Naive B cell (primary cell): ENCODE data around the gene NIPA2. TPM values are rescaled to one million over a fixed set of nuclear protein-coding genes. Genes with fewer than 3 reads are reported as not detected.

Experiments
- ATAC-seq, 2 donors: fragments of 150-1000 bp; cut with Tn5 transposase; 2 replicates each; pipeline ENCODE4 v1.10.0; 2021; ENCODE audit warnings: low read depth in 2 of 2, mild to moderate bottlenecking in 2 of 2, moderate library complexity in 2 of 2
- DNase-seq: peaks from one replicate; pipeline ENCODE4 v3.0.0; 2022
- H3K27ac Mint-ChIP-seq, 6 donors: one replicate each; pipeline ENCODE4 v1.8.0; 2020 to 2022; ENCODE audit warnings: mild to moderate bottlenecking in 6 of 6, mixed read lengths in 6 of 6, moderate library complexity in 5 of 6, inconsistent platforms in 2 of 6
- H3K27me3 Mint-ChIP-seq, 3 donors: one replicate each; pipeline ENCODE4 v1.8.0; 2021 to 2022; ENCODE audit warnings: mixed read lengths in 3 of 3, mild to moderate bottlenecking in 1 of 3
- H3K36me3 Mint-ChIP-seq, 2 donors: one replicate each; pipeline ENCODE4 v1.8.0; 2020 to 2022; ENCODE audit warnings: mixed read lengths in 2 of 2, inconsistent platforms in 1 of 2, mild to moderate bottlenecking in 1 of 2
- H3K4me1 Mint-ChIP-seq, 3 donors: one replicate each; pipeline ENCODE4 v1.8.0; 2020 to 2022; ENCODE audit warnings: mixed read lengths in 3 of 3, inconsistent platforms in 1 of 3, mild to moderate bottlenecking in 1 of 3, moderate library complexity in 1 of 3
- H3K4me3 Mint-ChIP-seq, 8 donors: one replicate each; pipeline ENCODE4 v1.8.0; 2020 to 2022; ENCODE audit warnings: mild to moderate bottlenecking in 8 of 8, mixed read lengths in 8 of 8, moderate library complexity in 8 of 8, inconsistent platforms in 2 of 8
- H3K9me3 Mint-ChIP-seq, 7 donors: one replicate each; pipeline ENCODE4 v1.8.0; 2020 to 2022; ENCODE audit warnings: mixed read lengths in 7 of 7, mild to moderate bottlenecking in 5 of 7, inconsistent platforms in 2 of 7, moderate library complexity in 1 of 7
- polyA plus RNA-seq, 6 donors: library from polyadenylated mRNA; unstranded; fragments of 300-500 nt; fragmentation: Illumina TruSeq; gene quantifications; one replicate each; pipeline ENCODE4 v1.2.3, GENCODE V29; 2021; ENCODE audit warnings: low read depth in 6 of 6

NIPA2 gene
- polyA plus RNA-seq, 6 donors from 2014 or later = 76.0 to 103 (median 98.8) TPM

DNA sequence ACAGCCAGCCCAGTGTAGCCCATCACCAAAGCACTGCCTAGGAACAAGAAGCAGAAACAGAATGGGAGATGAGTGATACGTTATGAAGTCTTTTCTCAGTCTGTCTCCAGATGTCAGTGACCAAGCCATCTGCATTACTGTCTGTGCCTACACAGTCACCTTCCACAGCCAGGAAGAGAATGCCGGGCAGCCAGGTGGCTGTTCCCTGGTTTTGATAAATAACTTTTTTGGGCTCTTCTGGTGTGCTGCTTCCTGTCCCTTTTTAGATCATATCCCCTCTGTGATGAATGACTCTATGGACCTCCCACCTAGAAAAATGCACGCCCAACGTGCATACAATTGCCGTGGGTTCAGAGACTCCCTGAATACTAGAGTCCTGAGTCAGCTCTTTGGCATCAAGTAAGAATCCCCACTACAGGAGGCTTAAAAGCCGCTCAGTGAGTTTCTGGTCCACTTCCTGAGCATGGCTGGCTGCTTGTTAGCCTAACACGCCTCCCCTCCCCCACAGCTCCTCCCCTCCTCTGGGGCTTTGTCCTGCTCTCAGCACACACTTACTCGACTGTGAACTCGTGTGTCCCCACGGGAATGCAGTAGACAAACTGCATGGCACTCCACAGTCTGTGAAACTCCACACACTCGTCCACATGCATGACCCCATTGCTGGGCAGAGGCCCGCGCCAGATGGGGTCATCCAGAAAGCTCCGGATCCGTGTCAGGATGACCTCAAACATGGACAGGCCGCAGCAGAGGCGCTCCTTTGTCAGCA, 34.7 kb downstream of the NIPA2 start:
- Mint-ChIP-seq H3K27ac (peak overlapping the region in 3 of 6 donors; percentile 21 to 81 (median 26)), H3K27me3 (no peaks in the 10 kb centered on the region)
- no peak for ATAC-seq

DNA sequence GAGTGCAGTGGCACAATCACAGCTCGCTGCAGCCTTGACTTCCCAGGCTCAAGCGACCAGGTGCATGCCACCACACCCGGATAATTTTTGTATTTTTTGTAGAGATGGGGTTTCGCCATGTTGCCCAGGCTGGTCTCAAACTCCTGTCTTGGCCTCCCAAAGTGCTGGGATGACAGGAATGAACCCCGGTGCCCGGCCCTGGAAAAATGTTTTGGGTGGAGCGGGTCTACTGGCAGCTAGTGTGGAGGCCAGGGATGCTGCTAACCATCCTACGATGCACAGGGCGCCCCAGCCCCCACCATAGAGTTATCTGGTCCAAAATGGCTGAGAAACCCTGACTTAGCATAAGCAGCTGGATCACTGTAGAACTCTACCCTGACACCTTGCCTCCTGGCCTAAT, 35.4 kb downstream of the NIPA2 start:
- Mint-ChIP-seq H3K36me3 (peaks cover 0 to 7% of the 10 kb centered on the region in 2 donors), H3K27me3 (no peaks in the 10 kb centered on the region), H3K4me1 (peaks cover 3 to 15% (median 9%) of the 10 kb centered on the region in 3 donors), H3K9me3 (peaks cover 0 to 4% (median 0%) of the 10 kb centered on the region in 7 donors), H3K27ac (no peak overlapping the region), H3K4me3 (no peak overlapping the region)
- DNase-seq (no peak), ATAC-seq (no peak)

More for the DNA sequence above, 34.7 kb downstream of the NIPA2 start:
- Mint-ChIP-seq H3K4me1 (peaks cover 3 to 15% (median 9%) of the 10 kb centered on the region in 3 donors), H3K9me3 (peaks cover 0 to 4% (median 0%) of the 10 kb centered on the region in 7 donors), H3K36me3 (peaks cover 0 to 7% of the 10 kb centered on the region in 2 donors), H3K4me3 (no peak overlapping the region)
- no peak for DNase-seq

DNA sequence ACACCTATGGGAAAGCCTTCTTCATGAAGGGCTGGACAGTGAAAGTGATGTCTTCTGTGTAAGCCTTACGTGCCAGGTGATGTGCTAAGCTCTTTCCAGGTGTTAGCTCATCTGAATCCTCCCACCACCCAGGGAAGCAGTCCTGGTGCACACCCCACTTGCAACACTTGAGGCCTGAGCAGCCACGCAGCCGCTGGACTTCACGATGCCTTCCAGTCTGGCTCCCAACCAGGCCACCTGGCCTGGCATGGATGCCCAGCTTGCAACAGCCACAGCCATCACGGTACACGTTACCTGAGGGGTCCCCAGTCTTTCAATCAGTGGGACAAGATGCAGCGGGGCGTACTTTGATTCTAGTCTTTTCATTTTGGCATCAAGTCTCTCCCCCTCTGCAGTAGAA, 35.8 kb downstream of the NIPA2 start:
- H3K36me3 Mint-ChIP-seq = peaks cover 0 to 3% of the 10 kb centered on the region in 2 donors
- H3K27me3 Mint-ChIP-seq = no peaks in the 10 kb centered on the region
- ATAC-seq (no peak), DNase-seq (no peak)
- peaks cover 0 to 4% (median 0%) of the 10 kb centered on the region in 7 donors for H3K9me3 Mint-ChIP-seq
- H3K27ac Mint-ChIP-seq = peak overlapping the region in 1 of 6 donors; percentile 88
- peaks cover 3 to 15% (median 9%) of the 10 kb centered on the region in 3 donors for H3K4me1 Mint-ChIP-seq
- no peak overlapping the region for H3K4me3 Mint-ChIP-seq

DNA sequence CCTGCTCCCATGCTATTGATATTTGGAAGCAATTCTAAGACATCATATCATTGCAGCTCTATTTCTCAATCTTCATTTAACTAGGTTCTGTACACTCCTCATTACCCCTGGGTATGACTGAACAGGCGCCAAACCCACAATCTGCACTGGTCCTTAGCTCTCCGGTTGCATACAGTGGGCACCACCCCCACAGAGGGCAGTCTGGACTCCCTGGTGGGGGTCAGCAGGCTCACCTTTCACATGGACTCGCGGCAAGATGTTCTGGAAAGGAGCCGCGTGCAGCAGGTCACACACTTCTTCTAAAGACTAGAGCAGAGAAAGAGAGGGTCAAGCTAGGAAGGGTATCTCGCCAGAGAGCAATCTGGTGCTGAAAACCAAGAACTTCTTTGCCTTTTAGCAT, 36.5 kb downstream of the NIPA2 start:
- H3K4me1 Mint-ChIP-seq = peaks cover 3 to 15% (median 9%) of the 10 kb centered on the region in 3 donors
- no peak overlapping the region for H3K27ac Mint-ChIP-seq
- no peak for ATAC-seq
- no peak for DNase-seq
- peaks cover 0 to 4% (median 0%) of the 10 kb centered on the region in 7 donors for H3K9me3 Mint-ChIP-seq
- H3K4me3 Mint-ChIP-seq = no peak overlapping the region
- H3K36me3 Mint-ChIP-seq = no peaks in the 10 kb centered on the region
- H3K27me3 Mint-ChIP-seq = no peaks in the 10 kb centered on the region

DNA sequence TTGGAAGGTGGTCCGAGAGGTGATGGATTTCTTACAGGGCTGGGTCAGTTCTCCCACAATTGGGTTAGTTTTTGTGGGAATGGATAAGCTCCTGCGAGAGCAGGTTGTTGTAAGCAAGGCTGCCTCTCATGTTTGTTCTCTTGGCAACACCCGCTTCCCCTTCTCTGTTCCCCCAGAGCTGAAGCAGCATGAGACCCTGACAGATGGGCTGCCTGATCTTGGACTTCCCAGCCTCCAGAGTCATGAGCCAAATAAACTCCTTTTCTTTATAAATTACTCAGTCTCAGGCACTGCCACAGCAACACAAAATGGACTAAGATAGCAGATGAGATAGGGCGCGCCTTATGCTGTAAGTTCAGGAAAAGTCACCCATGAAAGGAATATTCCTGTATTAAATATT, 38.7 kb downstream of the NIPA2 start:
- Mint-ChIP-seq H3K27ac (no peak overlapping the region), H3K36me3 (no peaks in the 10 kb centered on the region), H3K4me3 (no peak overlapping the region), H3K9me3 (peaks cover 0 to 4% (median 0%) of the 10 kb centered on the region in 7 donors), H3K27me3 (no peaks in the 10 kb centered on the region), H3K4me1 (peaks cover 0 to 9% (median 6%) of the 10 kb centered on the region in 3 donors)
- DNase-seq (no peak), ATAC-seq (no peak)

DNA sequence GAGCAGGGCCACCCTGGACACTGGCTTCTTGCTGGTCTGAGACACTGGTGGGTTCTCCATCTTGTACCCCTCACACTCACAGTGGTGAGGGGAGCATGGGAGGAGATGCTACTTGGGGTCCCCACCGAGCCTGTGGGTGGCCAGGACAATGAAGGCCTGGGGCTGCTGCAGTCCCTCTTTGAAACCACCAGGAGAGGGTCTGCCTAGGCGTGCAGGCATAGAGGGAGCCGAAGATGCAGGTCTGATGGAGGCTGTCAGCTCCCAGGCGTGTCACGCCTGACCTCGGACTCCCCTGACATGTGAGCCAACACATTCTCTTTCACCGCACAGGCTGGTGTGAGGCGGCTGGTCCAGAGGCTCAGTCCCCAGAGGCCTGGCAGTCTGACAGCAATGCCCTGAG, 39.1 kb downstream of the NIPA2 start:
- H3K36me3 Mint-ChIP-seq = no peaks in the 10 kb centered on the region

DNA sequence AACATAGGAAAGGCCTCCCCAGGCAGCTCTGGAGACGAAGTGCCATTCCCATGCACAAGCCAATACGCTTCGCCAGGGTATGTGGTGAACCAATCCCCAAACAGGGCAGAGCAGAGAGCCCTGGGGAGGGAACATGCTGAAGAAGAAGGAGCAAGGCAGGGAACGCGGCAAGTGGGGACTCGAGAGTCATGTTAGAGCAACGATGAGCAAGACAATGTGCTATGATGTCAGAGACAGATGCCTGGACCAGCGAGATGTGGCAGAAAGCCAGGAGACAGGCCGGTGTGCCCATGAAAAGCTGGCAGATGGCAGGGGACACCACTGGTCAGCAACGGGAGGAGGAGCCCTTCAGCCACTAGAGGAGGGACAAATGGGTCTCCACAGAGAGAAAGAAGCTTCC, 39.6 kb downstream of the NIPA2 start:
- ATAC-seq = no peak
- Mint-ChIP-seq H3K27me3 (no peaks in the 10 kb centered on the region), H3K27ac (no peak overlapping the region), H3K36me3 (no peaks in the 10 kb centered on the region), H3K9me3 (peaks cover 0 to 4% (median 0%) of the 10 kb centered on the region in 7 donors), H3K4me3 (no peak overlapping the region), H3K4me1 (peaks cover 0 to 8% (median 5%) of the 10 kb centered on the region in 3 donors)
- no peak for DNase-seq

More for the DNA sequence above, 39.1 kb downstream of the NIPA2 start:
- no peak for ATAC-seq
- Mint-ChIP-seq H3K9me3 (peaks cover 0 to 4% (median 0%) of the 10 kb centered on the region in 7 donors), H3K27ac (no peak overlapping the region), H3K4me3 (no peak overlapping the region), H3K4me1 (peaks cover 0 to 9% (median 6%) of the 10 kb centered on the region in 3 donors), H3K27me3 (no peaks in the 10 kb centered on the region)
- no peak for DNase-seq

DNA sequence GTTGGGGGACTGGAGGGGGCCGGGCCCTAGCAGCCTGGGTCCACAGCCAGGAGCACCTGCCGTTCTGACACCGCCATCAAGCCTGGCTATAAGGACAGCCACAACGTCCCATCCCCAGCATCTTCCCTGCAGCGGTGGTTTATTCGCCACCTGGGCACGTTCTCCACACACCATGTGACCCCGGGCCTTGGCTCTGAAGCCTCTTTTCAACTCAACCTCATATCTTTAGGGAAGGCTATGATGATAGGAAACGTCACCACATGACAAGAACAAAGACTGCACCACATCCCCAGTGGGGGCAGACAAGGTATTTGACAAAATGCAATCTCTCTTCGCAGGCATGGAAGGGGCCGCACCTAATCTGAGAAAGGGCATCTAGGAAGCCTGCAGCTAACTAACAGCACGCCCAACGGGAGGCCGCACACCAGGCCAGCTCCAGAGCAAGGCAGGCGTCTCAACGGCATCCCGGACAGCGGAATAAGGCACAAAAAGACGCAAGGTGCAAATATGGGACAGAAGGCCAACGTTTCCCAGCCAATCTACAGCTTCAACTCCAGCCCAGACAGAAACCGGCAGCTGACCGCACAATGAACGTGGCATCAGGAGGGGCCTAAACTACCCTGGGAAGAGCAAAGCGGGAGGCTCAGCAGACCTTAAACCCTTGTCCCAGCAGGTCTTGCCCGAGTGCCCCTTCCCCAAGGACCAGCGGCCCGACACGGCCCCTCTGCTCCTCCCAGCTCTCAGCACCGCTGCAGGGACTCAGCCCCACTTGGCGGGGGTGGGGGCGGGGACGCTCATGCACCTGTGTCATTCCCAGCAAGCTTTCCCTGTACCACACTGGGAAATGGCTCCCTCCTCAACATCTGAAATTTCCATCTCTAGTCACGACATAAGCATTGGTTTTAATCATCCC, 41.9 kb downstream of the NIPA2 start:
- H3K36me3 Mint-ChIP-seq = no peaks in the 10 kb centered on the region
- no peaks in the 10 kb centered on the region for H3K27me3 Mint-ChIP-seq
- no peak for ATAC-seq
- H3K4me3 Mint-ChIP-seq = no peak overlapping the region
- peak overlapping the region in 1 of 6 donors; percentile 8 for H3K27ac Mint-ChIP-seq
- peaks cover 0 to 4% (median 0%) of the 10 kb centered on the region in 7 donors for H3K9me3 Mint-ChIP-seq
- DNase-seq = no peak
- no peaks in the 10 kb centered on the region for H3K4me1 Mint-ChIP-seq

GRCh38 chr15:22880981-22881738, 42.7 kb downstream of the NIPA2 start:
- ATAC-seq (no peak), DNase-seq (no peak)
- H3K36me3 Mint-ChIP-seq = no peaks in the 10 kb centered on the region
- H3K4me3 Mint-ChIP-seq = no peak overlapping the region
- H3K27me3 Mint-ChIP-seq = no peaks in the 10 kb centered on the region
- H3K4me1 Mint-ChIP-seq = no peaks in the 10 kb centered on the region
- H3K27ac Mint-ChIP-seq = peak overlapping the region in 1 of 6 donors; percentile 35
- H3K9me3 Mint-ChIP-seq = peaks cover 0 to 4% (median 0%) of the 10 kb centered on the region in 7 donors

GRCh38 chr15:22881739-22882440, 43.4 kb downstream of the NIPA2 start:
- Mint-ChIP-seq H3K4me3 (peak overlapping the region in 1 of 8 donors; percentile 25), H3K4me1 (no peaks in the 10 kb centered on the region), H3K27ac (peak overlapping the region in 1 of 6 donors; percentile 35), H3K36me3 (no peaks in the 10 kb centered on the region), H3K27me3 (no peaks in the 10 kb centered on the region), H3K9me3 (peaks cover 0 to 4% (median 0%) of the 10 kb centered on the region in 7 donors)
- no peak for ATAC-seq
- DNase-seq = no peak

DNA sequence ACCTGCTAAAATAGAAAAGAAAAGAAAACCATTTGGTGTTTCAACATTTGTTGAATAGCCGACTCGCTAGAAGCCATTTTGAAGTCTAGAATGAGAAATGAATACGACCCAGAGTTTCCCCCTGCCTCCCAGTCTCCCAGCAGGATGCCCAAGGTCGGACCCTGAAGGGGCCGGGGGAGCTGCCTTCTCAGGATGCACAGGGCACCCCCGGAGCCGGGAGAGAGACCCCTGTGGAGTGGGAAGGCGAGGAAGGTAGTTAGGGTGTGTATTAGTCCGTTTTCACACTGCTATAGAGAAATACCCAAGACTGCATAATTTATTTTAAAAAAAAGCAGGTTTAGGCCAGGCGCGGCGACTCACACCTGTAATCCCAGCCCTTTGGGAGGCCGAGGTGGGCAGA, 44.7 kb downstream of the NIPA2 start:
- H3K9me3 Mint-ChIP-seq = no peaks in the 10 kb centered on the region
- no peak overlapping the region for H3K4me3 Mint-ChIP-seq
- H3K27me3 Mint-ChIP-seq = no peaks in the 10 kb centered on the region
- H3K36me3 Mint-ChIP-seq = no peaks in the 10 kb centered on the region
- no peak overlapping the region for H3K27ac Mint-ChIP-seq
- ATAC-seq (no peak), DNase-seq (no peak)
- H3K4me1 Mint-ChIP-seq = no peaks in the 10 kb centered on the region

GRCh38 chr15:22884344-22884743, 45.9 kb downstream of the NIPA2 start:
- no peaks in the 10 kb centered on the region for H3K27me3 Mint-ChIP-seq
- H3K4me3 Mint-ChIP-seq = no peak overlapping the region
- H3K27ac Mint-ChIP-seq = no peak overlapping the region
- DNase-seq = no peak
- ATAC-seq = no peak
- H3K9me3 Mint-ChIP-seq = no peaks in the 10 kb centered on the region
- no peaks in the 10 kb centered on the region for H3K36me3 Mint-ChIP-seq
- H3K4me1 Mint-ChIP-seq = no peaks in the 10 kb centered on the region
